ENCODE measurements around the gene C11orf98.
A peak's percentile ranks its signal among the peaks of the same experiment; 100 is the strongest.
"Not testable (repeated sequence)": the region's sequence is repeated elsewhere in the genome, so short reads cannot be mapped to it uniquely, and the experiment has no call there.

Gene C11orf98

DNA sequence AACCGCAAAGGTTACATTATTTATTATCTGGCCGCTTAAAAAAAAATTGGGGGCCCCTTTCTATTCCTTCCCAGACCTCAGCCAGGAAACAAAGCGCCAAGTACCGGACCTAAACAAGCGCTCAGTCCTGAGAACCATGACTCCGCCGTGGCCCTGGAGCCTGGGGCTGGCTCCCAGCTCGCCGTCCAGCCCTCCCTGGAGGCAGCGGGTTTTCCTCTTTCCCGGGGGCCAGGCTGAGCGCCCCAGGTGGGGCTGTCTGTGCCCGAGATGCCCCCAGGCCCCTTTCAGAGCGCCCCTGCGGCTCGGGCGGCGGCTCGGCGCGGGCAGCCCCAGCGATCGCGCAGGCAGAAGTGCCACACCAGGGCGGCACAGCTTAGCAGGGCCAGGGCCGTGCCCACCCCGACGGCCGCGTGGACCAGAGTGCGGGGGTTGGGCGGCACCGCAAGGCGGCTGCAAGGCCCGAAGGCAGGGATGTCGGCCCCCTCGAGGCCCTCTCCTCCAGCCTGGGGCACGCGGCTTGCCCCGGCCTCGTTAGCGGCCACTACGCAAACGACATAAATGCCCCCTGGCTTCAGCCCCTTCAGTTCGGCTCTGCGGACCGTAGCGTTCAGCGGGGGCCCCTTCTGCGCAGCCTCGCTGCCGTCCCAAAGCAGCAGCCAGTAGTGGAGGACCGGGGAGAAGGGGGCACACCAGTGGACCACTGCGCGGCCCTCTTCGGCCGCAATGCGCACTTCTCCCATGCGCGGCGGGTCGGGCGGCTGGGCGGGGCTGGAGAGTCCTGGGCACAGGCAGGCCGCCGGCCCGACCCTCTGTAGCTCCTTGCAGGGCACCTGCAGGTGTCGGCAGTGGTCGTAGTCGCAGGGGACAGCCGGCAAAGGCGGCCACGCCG is 22.7 kb upstream of the C11orf98 start:
- Histone ChIP-seq H3K27ac (ENCODE audit: low read depth, low read length) (no peak overlapping the region), H3K9ac (ENCODE audit: low read depth in 1 of 2, low read length in 2 of 2) (peak overlapping the region; percentile 10 to 18), H3K4me3 (ENCODE audit: low read depth in 1 of 2, low read length in 2 of 2) (peak overlapping the region; percentile 45 to 52), H3K9me3 (ENCODE audit: control insufficient read depth in 1 of 2, low read length in 2 of 2) (no peaks in the 10 kb centered on the region), H3K4me1 (ENCODE audit: control insufficient read depth in 1 of 2, insufficient read depth in 2 of 2, low read length in 2 of 2) (no peaks in the 10 kb centered on the region), H3K36me3 (ENCODE audit: control insufficient read depth in 1 of 2, insufficient read depth in 2 of 2, low read length in 2 of 2) (peaks cover 17 to 21% of the 10 kb centered on the region in 2 donors), H3K27me3 (ENCODE audit: control insufficient read depth in 1 of 2, insufficient read depth in 2 of 2, low read length in 2 of 2) (no peaks in the 10 kb centered on the region)

DNA sequence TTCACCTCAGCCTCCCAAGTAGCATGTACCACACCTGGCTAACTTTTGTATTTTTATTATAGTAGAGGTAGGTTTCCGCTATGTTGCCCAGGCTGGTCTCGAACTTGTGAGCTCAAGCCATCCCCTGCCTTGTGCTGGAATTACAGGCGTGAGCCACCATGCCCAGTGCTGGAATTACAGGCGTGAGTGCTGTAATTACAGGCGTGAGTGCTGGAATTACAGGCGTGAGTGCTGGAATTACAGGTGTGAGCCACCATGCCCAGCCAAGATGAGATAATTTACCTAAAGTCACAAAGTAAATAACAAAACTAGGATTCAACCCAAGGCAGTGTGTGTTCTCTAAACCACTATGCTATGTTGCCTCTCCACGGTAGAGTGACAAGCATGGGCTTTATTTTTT is 17.5 kb upstream of the C11orf98 start:
- H3K4me3 ChIP-seq (ENCODE audit: low read depth in 1 of 2, low read length in 2 of 2), result no peak overlapping the region
- peaks cover 0 to 3% of the 10 kb centered on the region in 2 donors for H3K36me3 ChIP-seq (ENCODE audit: control insufficient read depth in 1 of 2, insufficient read depth in 2 of 2, low read length in 2 of 2)
- H3K27ac ChIP-seq (ENCODE audit: low read depth, low read length), result no peak overlapping the region
- no peaks in the 10 kb centered on the region for H3K27me3 ChIP-seq (ENCODE audit: control insufficient read depth in 1 of 2, insufficient read depth in 2 of 2, low read length in 2 of 2)
- no peaks in the 10 kb centered on the region for H3K9me3 ChIP-seq (ENCODE audit: control insufficient read depth in 1 of 2, low read length in 2 of 2)
- no peak overlapping the region for H3K9ac ChIP-seq (ENCODE audit: low read depth in 1 of 2, low read length in 2 of 2)
- peaks cover 8 to 13% of the 10 kb centered on the region in 2 donors for H3K4me1 ChIP-seq (ENCODE audit: control insufficient read depth in 1 of 2, insufficient read depth in 2 of 2, low read length in 2 of 2)

DNA sequence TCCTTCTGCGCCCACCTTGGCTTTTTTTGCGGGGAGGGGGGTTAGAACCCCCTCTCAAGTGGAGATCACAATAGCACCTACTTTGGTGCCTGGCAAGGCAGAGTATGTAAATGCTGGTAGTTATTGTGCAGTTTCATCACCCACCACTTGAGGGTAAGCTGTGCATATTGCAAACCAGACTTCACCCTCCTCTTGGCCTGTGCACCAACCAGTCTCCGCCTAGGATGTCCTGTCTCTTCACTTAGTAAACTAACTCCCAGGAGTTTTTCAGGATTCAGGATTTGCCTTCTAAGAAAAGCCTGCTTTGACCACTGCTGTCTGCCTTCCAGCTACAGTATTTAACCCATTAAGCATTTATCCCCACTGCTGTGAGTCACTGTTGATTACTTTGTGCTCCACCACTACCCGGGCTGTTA is 15.8 kb upstream of the C11orf98 start:
- H3K9me3 ChIP-seq (ENCODE audit: control insufficient read depth in 1 of 2, low read length in 2 of 2), result no peaks in the 10 kb centered on the region
- H3K4me3 ChIP-seq (ENCODE audit: low read depth in 1 of 2, low read length in 2 of 2), result no peak overlapping the region
- H3K4me1 ChIP-seq (ENCODE audit: control insufficient read depth in 1 of 2, insufficient read depth in 2 of 2, low read length in 2 of 2), result peaks cover 16 to 17% of the 10 kb centered on the region in 2 donors
- H3K27me3 ChIP-seq (ENCODE audit: control insufficient read depth in 1 of 2, insufficient read depth in 2 of 2, low read length in 2 of 2), result no peaks in the 10 kb centered on the region
- H3K27ac ChIP-seq (ENCODE audit: low read depth, low read length), result no peak overlapping the region
- H3K9ac ChIP-seq (ENCODE audit: low read depth in 1 of 2, low read length in 2 of 2), result no peak overlapping the region
- H3K36me3 ChIP-seq (ENCODE audit: control insufficient read depth in 1 of 2, insufficient read depth in 2 of 2, low read length in 2 of 2), result peaks cover 8 to 14% of the 10 kb centered on the region in 2 donors

DNA sequence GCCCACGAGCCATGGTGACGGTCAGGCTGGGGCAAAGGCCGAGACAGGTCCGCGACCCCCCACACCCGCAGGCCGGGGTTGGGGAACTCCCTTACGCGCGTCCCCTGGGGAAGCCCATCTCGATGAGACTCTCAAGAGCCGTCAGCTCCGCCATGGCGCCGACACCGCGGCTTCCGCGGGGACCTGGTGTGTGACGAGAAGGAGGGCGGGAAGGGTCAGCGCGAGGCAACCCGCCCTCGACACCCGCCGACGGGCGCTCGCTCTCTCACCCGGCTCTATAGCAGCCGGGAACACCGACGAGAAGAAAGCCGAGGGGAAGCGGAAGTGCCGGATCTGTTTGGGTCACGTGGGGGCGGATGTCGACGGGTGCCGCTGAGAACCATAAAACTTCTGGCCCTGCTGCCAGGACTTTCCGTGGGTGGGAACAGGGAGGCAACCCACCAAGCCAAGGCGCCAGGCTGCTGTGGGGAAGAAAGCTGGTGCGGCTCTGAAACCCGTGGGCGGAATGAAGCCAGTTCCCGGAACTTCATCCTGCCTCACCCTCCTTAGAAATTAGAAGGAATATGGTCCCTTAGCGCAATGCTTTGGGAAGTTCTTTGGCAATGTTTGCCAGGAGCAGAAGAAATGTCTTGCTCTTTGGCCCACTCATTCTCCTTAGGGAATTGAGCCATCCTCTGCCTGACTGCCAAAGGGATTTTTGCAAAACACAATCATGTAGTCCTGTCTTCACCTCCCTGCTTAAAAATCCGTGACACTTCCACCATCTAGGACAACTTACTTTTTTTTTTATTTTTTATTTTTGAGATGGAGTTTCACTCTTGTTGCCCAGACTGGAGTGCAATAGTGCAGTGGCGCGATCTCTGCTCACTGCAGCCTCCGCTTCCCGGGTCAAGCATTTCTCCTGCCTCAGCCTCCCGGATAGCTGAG is 14.0 kb upstream of the C11orf98 start, which contains the start of gene UBXN1:
Gene UBXN1 (minus strand): TSS at position 304 of the 927 bp plus-strand sequence. CDS start 150 bp downstream, at position 154.
- Histone ChIP-seq H3K9me3 (ENCODE audit: control insufficient read depth in 1 of 2, low read length in 2 of 2) (no peaks in the 10 kb centered on the region), H3K27ac (ENCODE audit: low read depth, low read length) (peak within 1 kb of the TSS; percentile 81), H3K4me3 (ENCODE audit: low read depth in 1 of 2, low read length in 2 of 2) (peak within 1 kb of the TSS; percentile 97 to 99), H3K4me1 (ENCODE audit: control insufficient read depth in 1 of 2, insufficient read depth in 2 of 2, low read length in 2 of 2) (peaks cover 16 to 17% of the 10 kb centered on the region in 2 donors), H3K9ac (ENCODE audit: low read depth in 1 of 2, low read length in 2 of 2) (peak within 1 kb of the TSS; percentile 90 to 94), H3K27me3 (ENCODE audit: control insufficient read depth in 1 of 2, insufficient read depth in 2 of 2, low read length in 2 of 2) (no peaks in the 10 kb centered on the region), H3K36me3 (ENCODE audit: control insufficient read depth in 1 of 2, insufficient read depth in 2 of 2, low read length in 2 of 2) (peaks cover 8 to 14% of the 10 kb centered on the region in 2 donors)

DNA sequence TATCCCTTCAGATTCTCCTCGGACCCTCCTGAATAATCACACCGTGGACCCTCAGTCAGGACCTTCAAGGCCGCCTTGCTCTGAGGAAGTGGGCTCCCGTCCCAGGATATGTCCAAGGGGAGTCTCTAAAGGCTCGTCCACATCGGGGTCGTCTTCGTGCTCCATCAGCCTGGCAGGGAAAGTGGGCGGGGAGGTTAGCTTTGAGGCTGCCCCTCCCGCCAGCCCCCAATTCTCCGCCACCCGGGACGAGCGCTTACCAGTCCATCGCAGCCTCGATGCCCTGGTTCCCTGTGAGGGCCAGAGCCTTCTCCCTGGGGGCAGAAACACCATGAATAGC is 13.4 kb upstream of the C11orf98 start:
- peaks cover 10 to 14% of the 10 kb centered on the region in 2 donors for H3K36me3 ChIP-seq (ENCODE audit: control insufficient read depth in 1 of 2, insufficient read depth in 2 of 2, low read length in 2 of 2)
- H3K27me3 ChIP-seq (ENCODE audit: control insufficient read depth in 1 of 2, insufficient read depth in 2 of 2, low read length in 2 of 2), result no peaks in the 10 kb centered on the region
- H3K9me3 ChIP-seq (ENCODE audit: control insufficient read depth in 1 of 2, low read length in 2 of 2), result no peaks in the 10 kb centered on the region
- H3K4me3 ChIP-seq (ENCODE audit: low read depth in 1 of 2, low read length in 2 of 2), result peak overlapping the region; percentile 97 to 99
- peak overlapping the region; percentile 90 to 94 for H3K9ac ChIP-seq (ENCODE audit: low read depth in 1 of 2, low read length in 2 of 2)
- H3K4me1 ChIP-seq (ENCODE audit: control insufficient read depth in 1 of 2, insufficient read depth in 2 of 2, low read length in 2 of 2), result peaks cover 18 to 20% of the 10 kb centered on the region in 2 donors
- peak overlapping the region; percentile 81 for H3K27ac ChIP-seq (ENCODE audit: low read depth, low read length)

DNA sequence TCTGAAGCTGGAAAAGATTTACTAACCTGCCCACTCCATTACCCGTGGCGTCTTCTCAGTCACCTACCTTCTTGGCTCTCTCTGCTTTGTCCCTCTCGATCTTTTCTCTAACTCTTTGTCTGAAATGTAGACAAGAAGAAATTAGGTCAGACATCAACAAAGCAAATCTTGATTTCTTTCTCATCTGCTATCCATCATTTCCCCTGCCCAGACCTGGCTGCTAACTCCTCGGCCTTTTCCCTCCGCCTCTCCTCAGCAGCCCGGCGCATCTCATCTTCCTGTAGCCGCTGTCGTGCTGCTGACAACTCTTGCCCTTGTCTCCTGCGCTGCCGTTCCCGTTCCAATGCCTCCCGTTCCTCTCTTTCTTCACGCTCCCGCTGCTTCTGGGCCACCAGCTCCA is 12.7 kb upstream of the C11orf98 start:
- no peaks in the 10 kb centered on the region for H3K27me3 ChIP-seq (ENCODE audit: control insufficient read depth in 1 of 2, insufficient read depth in 2 of 2, low read length in 2 of 2)
- no peak overlapping the region for H3K27ac ChIP-seq (ENCODE audit: low read depth, low read length)
- peak overlapping the region; percentile 90 to 94 for H3K9ac ChIP-seq (ENCODE audit: low read depth in 1 of 2, low read length in 2 of 2)
- H3K4me1 ChIP-seq (ENCODE audit: control insufficient read depth in 1 of 2, insufficient read depth in 2 of 2, low read length in 2 of 2), result peaks cover 25 to 27% of the 10 kb centered on the region in 2 donors
- peak overlapping the region; percentile 97 to 99 for H3K4me3 ChIP-seq (ENCODE audit: low read depth in 1 of 2, low read length in 2 of 2)
- H3K36me3 ChIP-seq (ENCODE audit: control insufficient read depth in 1 of 2, insufficient read depth in 2 of 2, low read length in 2 of 2), result peaks cover 14% of the 10 kb centered on the region in 2 donors
- no peaks in the 10 kb centered on the region for H3K9me3 ChIP-seq (ENCODE audit: control insufficient read depth in 1 of 2, low read length in 2 of 2)

DNA sequence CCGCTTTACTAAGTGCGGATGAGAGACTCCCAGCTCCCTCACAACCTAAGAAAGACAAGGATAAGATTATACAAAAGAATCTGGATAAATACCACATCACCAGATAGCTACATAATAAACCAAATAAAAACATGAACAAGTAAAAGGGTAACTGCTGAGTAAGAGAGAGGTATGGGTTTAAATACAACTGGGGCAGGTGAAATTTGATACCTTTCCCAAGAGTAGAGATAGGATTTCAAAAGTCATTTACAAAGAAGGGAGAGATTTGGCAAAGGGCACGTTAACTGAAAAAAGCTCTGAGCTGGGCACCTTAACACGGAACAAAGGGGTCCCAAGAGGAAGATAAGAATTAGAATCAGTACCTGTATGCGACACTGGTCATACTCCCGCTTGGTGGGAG is 12.1 kb upstream of the C11orf98 start:
- Histone ChIP-seq H3K4me1 (ENCODE audit: control insufficient read depth in 1 of 2, insufficient read depth in 2 of 2, low read length in 2 of 2) (peaks cover 29 to 32% of the 10 kb centered on the region in 2 donors), H3K27me3 (ENCODE audit: control insufficient read depth in 1 of 2, insufficient read depth in 2 of 2, low read length in 2 of 2) (no peaks in the 10 kb centered on the region), H3K4me3 (ENCODE audit: low read depth in 1 of 2, low read length in 2 of 2) (no peak overlapping the region), H3K36me3 (ENCODE audit: control insufficient read depth in 1 of 2, insufficient read depth in 2 of 2, low read length in 2 of 2) (peaks cover 14% of the 10 kb centered on the region in 2 donors), H3K9ac (ENCODE audit: low read depth in 1 of 2, low read length in 2 of 2) (no peak overlapping the region), H3K9me3 (ENCODE audit: control insufficient read depth in 1 of 2, low read length in 2 of 2) (no peaks in the 10 kb centered on the region), H3K27ac (ENCODE audit: low read depth, low read length) (no peak overlapping the region)

DNA sequence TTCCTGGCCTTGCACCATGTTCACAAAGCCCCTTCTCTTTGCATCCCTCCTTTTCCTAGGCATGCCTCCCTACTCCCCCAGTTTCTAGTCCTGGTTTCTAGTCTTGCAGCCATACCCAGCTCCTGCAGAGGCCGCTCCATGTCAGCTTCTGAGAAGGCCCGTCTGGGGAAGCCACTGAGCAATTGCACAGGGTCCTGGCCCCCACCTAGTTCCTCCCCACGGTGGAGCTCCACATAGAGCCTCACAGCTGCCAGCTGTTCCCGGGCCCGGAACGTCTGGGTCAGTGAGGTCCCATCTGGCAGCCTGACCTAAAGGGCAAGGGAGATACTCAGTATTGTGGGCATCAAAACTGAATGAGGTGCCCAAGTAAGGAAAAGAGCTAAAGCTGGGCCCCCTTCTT is 11.7 kb upstream of the C11orf98 start:
- peak overlapping the region in 1 of 2 donors; percentile 9 for H3K9ac ChIP-seq (ENCODE audit: low read depth in 1 of 2, low read length in 2 of 2)
- H3K4me1 ChIP-seq (ENCODE audit: control insufficient read depth in 1 of 2, insufficient read depth in 2 of 2, low read length in 2 of 2), result peaks cover 29 to 37% of the 10 kb centered on the region in 2 donors
- peaks cover 14% of the 10 kb centered on the region in 2 donors for H3K36me3 ChIP-seq (ENCODE audit: control insufficient read depth in 1 of 2, insufficient read depth in 2 of 2, low read length in 2 of 2)
- no peak overlapping the region for H3K4me3 ChIP-seq (ENCODE audit: low read depth in 1 of 2, low read length in 2 of 2)
- H3K27ac ChIP-seq (ENCODE audit: low read depth, low read length), result no peak overlapping the region
- no peaks in the 10 kb centered on the region for H3K27me3 ChIP-seq (ENCODE audit: control insufficient read depth in 1 of 2, insufficient read depth in 2 of 2, low read length in 2 of 2)
- H3K9me3 ChIP-seq (ENCODE audit: control insufficient read depth in 1 of 2, low read length in 2 of 2), result no peaks in the 10 kb centered on the region

DNA sequence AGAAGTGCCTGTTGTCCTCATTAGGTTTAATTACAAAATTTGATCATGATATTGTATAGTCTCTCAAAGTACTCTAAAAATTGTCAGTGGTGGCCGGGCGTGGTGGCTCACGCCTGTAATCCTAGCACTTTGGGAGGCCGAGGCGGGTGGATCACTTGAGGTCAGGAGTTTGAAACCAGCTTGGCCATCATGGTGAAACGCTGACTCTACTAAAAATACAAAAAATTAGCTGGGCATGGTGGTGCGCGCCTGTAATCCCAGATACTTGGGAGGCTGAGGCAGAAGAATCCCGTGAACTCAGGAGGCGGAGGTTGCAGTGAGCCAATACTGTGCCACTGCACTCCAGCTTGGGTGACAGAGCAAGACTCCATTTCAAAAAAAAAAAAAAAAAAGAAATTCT is 10.4 kb upstream of the C11orf98 start:
- Histone ChIP-seq H3K36me3 (ENCODE audit: control insufficient read depth in 1 of 2, insufficient read depth in 2 of 2, low read length in 2 of 2) (peaks cover 14% of the 10 kb centered on the region in 2 donors), H3K4me1 (ENCODE audit: control insufficient read depth in 1 of 2, insufficient read depth in 2 of 2, low read length in 2 of 2) (peaks cover 29 to 46% of the 10 kb centered on the region in 2 donors)
- not testable (repeated sequence) for H3K27me3 ChIP-seq (ENCODE audit: control insufficient read depth in 1 of 2, insufficient read depth in 2 of 2, low read length in 2 of 2); H3K4me3 ChIP-seq (ENCODE audit: low read depth in 1 of 2, low read length in 2 of 2); H3K9me3 ChIP-seq (ENCODE audit: control insufficient read depth in 1 of 2, low read length in 2 of 2); H3K27ac ChIP-seq (ENCODE audit: low read depth, low read length); H3K9ac ChIP-seq (ENCODE audit: low read depth in 1 of 2, low read length in 2 of 2)

DNA sequence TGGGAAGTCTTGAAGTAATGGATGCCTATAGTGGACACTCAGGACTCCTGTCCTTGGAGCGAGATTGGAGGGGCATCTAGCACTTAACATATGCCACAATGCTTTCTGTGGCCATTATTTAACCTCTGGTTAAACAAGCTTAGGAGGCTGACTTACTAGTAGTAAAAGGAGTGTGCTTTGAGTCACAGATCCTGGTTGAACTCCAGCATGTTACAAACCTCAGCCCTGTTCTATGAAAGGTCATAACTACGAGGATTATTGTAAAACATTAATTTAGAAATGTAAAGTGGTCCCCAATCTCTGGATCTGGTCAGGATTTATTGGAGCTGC is 8.2 kb upstream of the C11orf98 start:
- H3K27ac ChIP-seq (ENCODE audit: low read depth, low read length), result no peak overlapping the region
- peaks cover 14% of the 10 kb centered on the region in 2 donors for H3K36me3 ChIP-seq (ENCODE audit: control insufficient read depth in 1 of 2, insufficient read depth in 2 of 2, low read length in 2 of 2)
- no peaks in the 10 kb centered on the region for H3K27me3 ChIP-seq (ENCODE audit: control insufficient read depth in 1 of 2, insufficient read depth in 2 of 2, low read length in 2 of 2)
- no peaks in the 10 kb centered on the region for H3K9me3 ChIP-seq (ENCODE audit: control insufficient read depth in 1 of 2, low read length in 2 of 2)
- peaks cover 37 to 51% of the 10 kb centered on the region in 2 donors for H3K4me1 ChIP-seq (ENCODE audit: control insufficient read depth in 1 of 2, insufficient read depth in 2 of 2, low read length in 2 of 2)
- peak overlapping the region in 1 of 2 donors; percentile 26 for H3K9ac ChIP-seq (ENCODE audit: low read depth in 1 of 2, low read length in 2 of 2)
- peak overlapping the region; percentile 45 to 99 for H3K4me3 ChIP-seq (ENCODE audit: low read depth in 1 of 2, low read length in 2 of 2)
